ENCODE results near the gene YES1.

YES1 gene

DNA sequence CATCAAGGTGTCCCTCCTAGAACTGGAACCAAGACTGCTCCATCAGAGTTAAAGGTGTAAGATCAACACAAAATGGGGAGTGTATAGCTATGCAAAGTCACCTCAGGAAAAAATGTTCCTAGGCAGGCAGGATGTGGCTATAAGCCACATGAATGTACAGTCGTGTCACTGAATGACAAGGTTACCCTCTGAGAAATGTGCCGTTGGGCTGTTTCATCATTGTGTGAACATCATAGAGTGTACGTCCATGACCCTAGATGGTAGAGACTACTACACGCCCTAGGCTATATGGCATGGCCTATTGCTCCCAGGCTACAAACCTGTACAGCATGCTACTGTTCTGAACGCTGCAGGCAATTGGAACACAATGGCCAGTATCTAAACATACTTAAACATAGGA is 130.1 kb downstream of the YES1 start:
- DNase-seq: no peak

DNA sequence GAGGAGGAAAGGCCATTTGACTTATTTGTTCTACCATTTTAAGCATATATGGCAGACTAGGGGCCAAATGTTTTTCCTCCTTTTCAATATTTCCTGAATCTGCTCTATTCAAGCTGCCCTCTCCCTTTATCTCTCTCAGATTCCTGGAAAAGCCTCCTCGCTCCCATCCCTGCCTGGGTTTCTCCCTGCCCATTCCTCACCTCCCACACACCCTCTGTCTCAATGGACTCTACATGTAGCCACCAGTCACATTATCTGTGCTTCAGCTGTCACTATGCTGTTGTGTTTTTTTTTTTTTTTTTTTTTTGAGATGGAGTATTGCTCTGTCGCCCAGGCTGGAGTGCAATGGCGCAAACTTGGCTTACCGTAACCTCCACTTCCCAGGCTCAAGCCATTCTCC is 131.7 kb downstream of the YES1 start:
- DNase-seq: no peak

DNA sequence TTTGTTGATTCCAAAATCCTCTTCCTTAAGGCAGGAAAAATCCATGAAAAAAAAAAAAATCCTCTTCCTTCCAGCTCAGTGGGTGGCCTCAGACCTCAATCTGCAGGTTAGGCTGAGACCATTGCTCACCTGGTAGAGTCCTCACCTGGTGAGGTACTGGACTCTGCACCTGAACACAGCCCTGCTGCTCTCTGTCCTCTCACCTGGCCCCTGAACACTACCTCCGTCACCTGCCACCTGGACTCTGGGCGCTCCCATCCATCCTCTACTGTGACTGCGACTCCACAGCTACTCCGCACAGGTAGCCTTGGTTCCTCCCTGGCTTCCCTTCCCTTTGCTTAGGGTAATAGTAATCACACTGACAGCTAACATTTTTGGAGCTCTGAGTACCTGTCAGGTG is 132.5 kb downstream of the YES1 start:
- no peak for DNase-seq

DNA sequence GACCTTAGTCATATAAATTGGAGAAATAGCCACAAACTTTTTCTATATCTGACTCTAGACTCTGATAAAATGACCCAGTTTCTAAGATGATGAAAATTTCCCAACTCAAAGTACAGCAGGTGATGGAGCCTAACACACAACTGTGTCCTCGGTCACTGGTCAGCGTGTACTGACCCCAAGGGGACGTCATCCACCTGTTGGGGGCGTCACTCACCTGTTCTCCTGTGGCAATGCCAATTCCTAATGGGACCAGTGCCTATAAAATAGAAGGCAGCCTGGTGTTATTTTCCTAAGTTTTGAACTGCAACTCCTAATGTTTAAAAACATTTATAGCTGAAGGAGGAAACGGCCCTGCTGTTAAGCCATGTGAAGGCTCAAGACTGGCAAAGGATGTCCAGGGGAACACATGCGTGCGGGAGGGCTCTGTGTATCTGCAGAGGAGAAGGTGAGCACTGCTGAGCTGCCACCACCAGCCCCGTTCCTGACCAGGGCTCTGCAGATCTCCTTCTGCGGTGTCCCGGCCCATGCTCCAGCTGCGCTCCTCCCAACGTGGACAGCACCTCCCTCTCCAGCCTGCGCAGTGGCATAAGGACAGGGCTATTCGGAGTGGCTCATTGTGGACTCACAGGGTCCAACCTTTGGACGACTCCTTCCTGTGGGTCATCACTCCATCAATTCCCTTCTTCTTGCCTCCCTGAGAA is 133.4 kb downstream of the YES1 start:
- DNase-seq: no peak

DNA sequence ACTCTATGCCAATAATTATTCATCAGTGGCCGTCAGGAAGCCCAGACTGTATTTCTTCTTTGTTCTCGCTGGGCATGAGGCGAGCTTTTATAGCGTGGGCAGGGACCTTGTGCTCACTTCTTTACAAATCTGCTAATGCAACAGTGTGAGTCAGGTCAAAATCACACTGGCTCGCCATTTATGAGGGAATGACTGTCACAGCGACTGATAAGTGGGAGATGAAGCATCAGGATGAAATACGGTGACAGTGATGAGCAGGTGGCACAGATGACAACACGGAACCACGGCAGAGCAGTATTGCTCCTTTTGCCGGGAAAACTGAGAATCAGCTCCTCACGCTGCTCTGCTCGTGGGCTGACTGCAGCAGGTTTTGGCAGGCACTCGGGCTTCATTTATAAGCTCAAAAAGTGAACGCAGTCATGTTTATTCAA is 134.1 kb downstream of the YES1 start:
- DNase-seq: no peak

DNA sequence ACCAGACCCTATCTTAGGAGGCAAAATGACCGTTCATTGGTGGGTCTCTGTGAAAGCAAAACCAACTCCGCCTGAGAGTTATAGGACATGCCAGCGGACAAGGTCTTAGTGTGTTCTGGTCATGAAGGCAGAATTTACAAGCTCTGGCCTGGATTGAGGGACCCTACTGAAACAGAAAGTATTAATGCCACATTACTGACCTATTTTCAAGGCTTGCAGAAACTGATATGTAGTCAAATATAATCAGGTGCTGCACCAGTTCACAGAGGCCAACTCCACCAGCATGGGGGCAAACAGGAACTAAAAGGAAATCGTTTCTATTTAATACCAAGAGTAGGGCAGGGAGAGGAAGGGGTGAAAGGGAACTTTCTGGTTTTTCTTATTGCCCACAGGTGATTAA is 134.9 kb downstream of the YES1 start:
- no peak for DNase-seq

DNA sequence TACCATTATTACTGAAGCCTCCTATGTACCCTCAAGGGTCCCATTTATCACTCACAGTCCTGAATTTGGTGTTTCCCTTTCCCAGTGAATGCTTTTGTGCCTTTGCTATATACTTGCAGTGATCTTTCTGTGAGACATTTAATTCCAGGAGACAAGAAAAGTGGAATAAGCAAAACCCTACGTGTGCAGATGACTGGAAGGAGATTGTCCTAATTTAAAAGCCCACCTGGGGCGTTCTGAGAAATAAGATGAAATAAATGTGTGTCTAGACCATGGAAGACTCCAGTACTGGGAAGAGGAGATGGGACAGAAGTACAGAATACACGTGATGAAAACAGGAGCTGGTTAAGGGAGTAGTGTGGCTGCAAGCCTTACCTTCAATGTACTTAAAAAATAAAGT is 135.3 kb downstream of the YES1 start:
- DNase-seq: no peak

DNA sequence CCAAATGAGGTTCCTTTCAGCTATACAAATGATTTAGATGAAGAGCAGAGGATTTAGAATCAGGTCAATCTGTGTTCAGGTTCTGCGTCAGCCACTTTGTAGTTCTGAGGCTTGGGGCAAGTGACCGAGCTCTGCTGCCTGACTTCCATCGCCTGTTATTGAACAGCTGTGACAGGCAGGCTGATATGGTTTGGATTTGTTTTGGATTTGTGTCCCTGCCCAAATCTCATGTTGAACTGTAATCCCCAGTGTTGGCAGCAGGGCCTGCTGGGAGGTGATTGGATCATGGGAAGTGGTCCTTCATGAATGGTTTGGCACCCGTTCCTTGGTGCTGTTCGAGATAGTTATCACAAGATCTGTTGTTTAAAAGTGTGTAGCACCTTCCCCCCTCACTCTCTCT is 136.0 kb downstream of the YES1 start:
- DNase-seq: no peak

DNA sequence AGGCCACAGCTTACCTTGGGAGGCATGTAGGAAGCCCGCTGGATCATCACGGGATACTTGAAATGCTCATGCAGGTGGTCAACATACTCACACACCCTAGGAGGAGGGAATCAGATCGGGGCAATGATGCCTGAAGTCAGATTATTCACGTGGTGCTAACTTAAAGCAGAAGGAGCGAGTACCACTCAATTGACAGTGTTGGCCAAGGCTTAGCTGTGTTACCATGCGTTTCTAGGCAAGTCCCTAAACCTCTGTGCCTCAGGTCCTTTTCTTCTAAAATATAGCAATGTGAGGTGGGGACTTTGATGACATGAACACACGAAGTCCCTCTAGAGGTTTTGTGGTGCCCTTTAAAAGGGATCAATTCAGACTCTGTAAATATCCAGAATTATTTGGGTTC is 136.7 kb downstream of the YES1 start:
- no peak for DNase-seq

DNA sequence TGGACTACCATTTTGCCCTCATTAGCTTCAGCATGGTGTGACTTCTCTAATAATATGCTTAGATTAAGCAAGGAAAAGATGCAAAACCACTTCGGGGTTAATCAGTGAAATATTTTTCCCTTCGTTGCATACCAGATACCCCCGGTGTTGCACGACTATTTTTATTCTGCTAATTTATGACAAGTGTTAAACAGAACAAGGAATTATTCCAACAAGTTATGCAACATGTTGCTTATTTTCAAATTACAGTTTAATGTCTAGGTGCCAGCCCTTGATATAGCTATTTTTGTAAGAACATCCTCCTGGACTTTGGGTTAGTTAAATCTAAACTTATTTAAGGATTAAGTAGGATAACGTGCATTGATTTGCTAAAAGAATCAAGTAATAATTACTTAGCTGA is 138.3 kb downstream of the YES1 start:
- no peak for DNase-seq

DNA sequence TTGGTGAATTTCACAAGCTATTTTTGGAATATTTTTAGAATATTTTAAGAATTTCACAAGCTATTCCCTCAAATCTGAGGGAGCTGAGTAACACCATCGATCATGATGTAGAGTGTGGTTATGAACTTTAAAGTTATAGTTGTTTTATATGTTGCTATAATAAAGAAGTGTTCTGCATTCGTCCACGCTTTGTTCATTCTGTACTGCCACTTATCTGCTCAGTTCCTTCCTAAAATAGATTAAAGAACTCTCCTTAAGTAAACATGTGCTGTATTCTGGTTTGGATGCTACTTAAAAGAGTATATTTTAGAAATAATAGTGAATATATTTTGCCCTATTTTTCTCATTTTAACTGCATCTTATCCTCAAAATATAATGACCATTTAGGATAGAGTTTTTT is 138.7 kb downstream of the YES1 start:
- no peak for DNase-seq

Measured in NCI-H1048 (cell line).